C4-2B (cell line): ENCODE measurements around the gene HELZ.

Experiments used
- ZFX ChIP-seq: fragments of 450-650 bp; IDR thresholded peaks from 2 replicates; pipeline ENCODE4 v1.6.1; 2017
- TF ChIP-seq, protein P1 (sequence below): fragments of 450-650 bp; conservative IDR thresholded peaks from 2 replicates; pipeline ENCODE4 v1.5.1; 2017; ENCODE audit warnings: mild to moderate bottlenecking

DNA sequence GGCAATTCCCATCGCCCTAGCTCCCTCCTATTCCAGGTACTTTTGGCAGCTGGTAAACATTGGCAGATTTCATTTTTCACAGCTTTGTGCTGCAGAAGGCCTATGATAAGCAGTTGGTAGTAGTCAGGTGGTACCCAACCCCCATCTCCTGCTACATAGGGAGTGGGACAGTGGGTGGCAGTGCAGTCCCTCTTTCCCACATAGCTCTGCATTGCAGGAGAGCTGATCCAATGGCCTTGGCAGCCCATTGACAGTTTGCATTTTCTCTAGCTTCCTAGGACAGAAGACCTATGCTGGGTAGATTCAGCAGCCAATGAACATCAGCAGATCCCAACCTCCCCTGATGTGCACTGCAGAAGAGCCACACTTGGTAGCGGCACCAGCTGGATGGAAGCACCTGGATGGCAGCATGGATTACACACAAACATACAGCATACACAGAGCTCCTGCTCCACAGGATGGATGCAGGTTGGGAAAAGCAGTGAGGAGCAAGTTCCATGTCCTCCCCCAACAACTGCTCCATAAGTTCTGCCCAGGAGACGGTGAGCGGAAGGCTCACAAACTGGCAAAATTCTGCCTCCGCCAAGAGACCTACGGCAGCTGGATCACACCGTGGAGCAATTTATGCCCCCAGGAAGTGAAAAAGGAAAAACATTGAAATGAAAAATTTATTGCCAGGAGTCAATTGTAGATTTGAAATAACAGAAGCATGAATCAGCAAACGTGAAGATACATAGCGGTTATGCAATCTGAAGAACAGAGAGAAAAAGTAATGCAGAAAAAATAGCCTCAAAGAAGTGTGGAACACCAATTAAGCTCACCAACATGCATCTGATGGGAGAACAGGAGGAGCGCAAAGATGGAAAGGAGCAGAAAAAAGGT lies 105.0 kb downstream of the HELZ start:
- TF ChIP-seq, protein P1, sequence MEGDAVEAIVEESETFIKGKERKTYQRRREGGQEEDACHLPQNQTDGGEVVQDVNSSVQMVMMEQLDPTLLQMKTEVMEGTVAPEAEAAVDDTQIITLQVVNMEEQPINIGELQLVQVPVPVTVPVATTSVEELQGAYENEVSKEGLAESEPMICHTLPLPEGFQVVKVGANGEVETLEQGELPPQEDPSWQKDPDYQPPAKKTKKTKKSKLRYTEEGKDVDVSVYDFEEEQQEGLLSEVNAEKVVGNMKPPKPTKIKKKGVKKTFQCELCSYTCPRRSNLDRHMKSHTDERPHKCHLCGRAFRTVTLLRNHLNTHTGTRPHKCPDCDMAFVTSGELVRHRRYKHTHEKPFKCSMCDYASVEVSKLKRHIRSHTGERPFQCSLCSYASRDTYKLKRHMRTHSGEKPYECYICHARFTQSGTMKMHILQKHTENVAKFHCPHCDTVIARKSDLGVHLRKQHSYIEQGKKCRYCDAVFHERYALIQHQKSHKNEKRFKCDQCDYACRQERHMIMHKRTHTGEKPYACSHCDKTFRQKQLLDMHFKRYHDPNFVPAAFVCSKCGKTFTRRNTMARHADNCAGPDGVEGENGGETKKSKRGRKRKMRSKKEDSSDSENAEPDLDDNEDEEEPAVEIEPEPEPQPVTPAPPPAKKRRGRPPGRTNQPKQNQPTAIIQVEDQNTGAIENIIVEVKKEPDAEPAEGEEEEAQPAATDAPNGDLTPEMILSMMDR, result no peak
- no peak for TF ChIP-seq ZFX
